IMR-90 (cell line): ENCODE data around the gene FAM20C. TPM values are rescaled to one million over a fixed set of nuclear protein-coding genes. Genes with fewer than 3 reads are reported as not detected.

ENCODE experiments used
- ATAC-seq: fragments of 200-7000 bp; cut with Tn5 transposase; 2 replicates; pipeline ENCODE4 v1.9.1; 2020; ENCODE audit warnings: low read depth, mild to moderate bottlenecking, moderate library complexity
- BruUV-seq: library from RNA; stranded (reverse); fragments of 400-500 nt; replicated peaks from 2 replicates; lab custom pipeline; 2021; lab: Mats Ljungman, UMichigan
- CTCF ChIA-PET: fragments of 300-600 bp; formaldehyde crosslinking; extraction: SDS; loops from one replicate; lab custom pipeline; 2021; ENCODE audit warnings: antibody characterized with exemption; lab: Yijun Ruan, JAX
- POLR2A ChIA-PET: fragments of 300-600 bp; sonication (Branson Sonifier 250); formaldehyde crosslinking; loops from one replicate; lab custom pipeline; 2022; ENCODE audit warnings: antibody characterized with exemption; ENCODE audit not compliant: unreplicated experiment; lab: Charles Lee
- DNase-seq: peaks from one replicate; pipeline ENCODE4 v3.0.0; 2013
- H2AFZ ChIP-seq: replicated peaks from 2 replicates; pipeline ENCODE3; 2013; ENCODE audit warnings: low read length, mild to moderate bottlenecking; ENCODE audit not compliant: poor library complexity
- H2AK5ac ChIP-seq: 2 replicates; pipeline ENCODE4 v1.6.1; 2013; ENCODE audit warnings: low read depth, low read length, inconsistent platforms
- H2AK9ac ChIP-seq: replicated peaks from 2 replicates; pipeline ENCODE3; 2013; ENCODE audit warnings: mild to moderate bottlenecking, low read depth, low read length, moderate library complexity; ENCODE audit not compliant: poor library complexity
- H2BK120ac ChIP-seq: 2 replicates; pipeline ENCODE4 v1.6.1; 2013; ENCODE audit warnings: low read depth, low read length, inconsistent platforms
- H2BK15ac ChIP-seq: 3 replicates; pipeline ENCODE4 v1.6.1; 2013; ENCODE audit warnings: low read depth, low read length, inconsistent platforms
- H2BK20ac ChIP-seq: 2 replicates; pipeline ENCODE4 v1.6.1; 2013; ENCODE audit warnings: low read depth, mild to moderate bottlenecking, inconsistent platforms, low read length, moderate library complexity
- H2BK5ac ChIP-seq: 2 replicates; pipeline ENCODE4 v1.6.1; 2013; ENCODE audit warnings: mild to moderate bottlenecking, low read depth, low read length, inconsistent platforms; ENCODE audit not compliant: poor library complexity, severe bottlenecking
- H3K14ac ChIP-seq: replicated peaks from 2 replicates; pipeline ENCODE4 v1.6.1; 2013; ENCODE audit warnings: low read depth, low read length, inconsistent platforms
- H3K18ac ChIP-seq: 2 replicates; pipeline ENCODE4 v1.6.1; 2013; ENCODE audit warnings: low read depth, low read length, control low read depth
- H3K23ac ChIP-seq: 2 replicates; pipeline ENCODE4 v1.6.1; 2013; ENCODE audit warnings: low read depth, low read length, inconsistent platforms
- H3K27ac ChIP-seq: 2 replicates; pipeline ENCODE4 v1.5.1; 2013; ENCODE audit warnings: mild to moderate bottlenecking, control low read depth, low read length; ENCODE audit not compliant: insufficient read depth
- H3K27me3 ChIP-seq: 2 replicates; pipeline ENCODE4 v1.6.1; 2013; ENCODE audit warnings: low read length; ENCODE audit not compliant: control insufficient read depth, insufficient read depth
- H3K36me3 ChIP-seq: 2 replicates; pipeline ENCODE4 v1.6.1; 2013; ENCODE audit warnings: low read length, mixed read lengths; ENCODE audit not compliant: control insufficient read depth, insufficient read depth
- H3K4ac ChIP-seq: 2 replicates; pipeline ENCODE4 v1.6.1; 2013; ENCODE audit warnings: low read depth, low read length, inconsistent platforms
- H3K4me1 ChIP-seq: 2 replicates; pipeline ENCODE4 v1.6.1; 2013; ENCODE audit warnings: low read length, mixed read lengths; ENCODE audit not compliant: control insufficient read depth, insufficient read depth
- H3K4me2 ChIP-seq: 2 replicates; pipeline ENCODE4 v1.6.1; 2013; ENCODE audit warnings: low read depth, mild to moderate bottlenecking, control low read depth, low read length, moderate library complexity
- H3K4me3 ChIP-seq: 2 replicates; pipeline ENCODE4 v1.5.1; 2013; ENCODE audit warnings: low read depth, mild to moderate bottlenecking, control low read depth, low read length, moderate library complexity; ENCODE audit not compliant: insufficient read depth
- H3K56ac ChIP-seq: 2 replicates; pipeline ENCODE4 v1.6.1; 2013; ENCODE audit warnings: low read length, inconsistent platforms; ENCODE audit not compliant: insufficient read depth; ENCODE audit errors: extremely low read depth
- H3K79me1 ChIP-seq, 2 experiments: 2 replicates each; pipeline ENCODE4 v1.6.1; 2013; ENCODE audit warnings: low read length in 2 of 2, inconsistent platforms in 1 of 2, low read depth in 1 of 2
- H3K9ac ChIP-seq: 2 replicates; pipeline ENCODE4 v1.6.1; 2013; ENCODE audit warnings: low read depth, low read length, control low read depth
- H3K9me1 ChIP-seq: 2 replicates; pipeline ENCODE4 v1.6.1; 2013; ENCODE audit warnings: low read length, inconsistent platforms; ENCODE audit not compliant: insufficient read depth
- H3K9me3 ChIP-seq: 2 replicates; pipeline ENCODE4 v1.6.1; 2013; ENCODE audit warnings: low read length; ENCODE audit not compliant: control insufficient read depth, insufficient read depth
- H4K20me1 ChIP-seq: 2 replicates; pipeline ENCODE4 v1.6.1; 2013; ENCODE audit warnings: low read length, inconsistent platforms; ENCODE audit not compliant: insufficient read depth
- H4K5ac ChIP-seq: 2 replicates; pipeline ENCODE4 v1.6.1; 2013; ENCODE audit warnings: mild to moderate bottlenecking, low read depth, low read length, control low read depth
- H4K8ac ChIP-seq, 2 experiments: 2 replicates each; pipeline ENCODE4 v1.6.1; 2013; ENCODE audit warnings: low read depth in 2 of 2, low read length in 2 of 2, control low read depth in 1 of 2, inconsistent platforms in 1 of 2
- H4K91ac ChIP-seq: 2 replicates; pipeline ENCODE4 v1.6.1; 2013; ENCODE audit warnings: low read depth, low read length, inconsistent platforms; ENCODE audit not compliant: insufficient read depth
- BHLHE40 ChIP-seq: fragments of 150-350 bp; IDR thresholded peaks from 2 replicates; pipeline ENCODE4 v1.6.1; 2016; ENCODE audit warnings: mild to moderate bottlenecking, low read depth, low read length
- MAFK ChIP-seq: IDR thresholded peaks from 2 replicates; pipeline ENCODE4 v1.6.1; 2012; ENCODE audit warnings: low read depth, low read length, improper control_type of control experiment
- MAZ ChIP-seq: IDR thresholded peaks from 2 replicates; pipeline ENCODE4 v1.6.1; 2012; ENCODE audit warnings: low read depth, mild to moderate bottlenecking, low read length, improper control_type of control experiment, moderate library complexity, borderline replicate concordance
- MXI1 ChIP-seq: IDR thresholded peaks from 2 replicates; pipeline ENCODE4 v1.6.1; 2012; ENCODE audit warnings: low read depth, mild to moderate bottlenecking, low read length, moderate library complexity, borderline replicate concordance
- POLR2A ChIP-seq: IDR thresholded peaks from 2 replicates; pipeline ENCODE4 v1.6.1; 2012; ENCODE audit warnings: mild to moderate bottlenecking, low read depth, low read length
- RFX5 ChIP-seq: IDR thresholded peaks from 2 replicates; pipeline ENCODE4 v1.8.0; 2012; ENCODE audit warnings: low read depth, mild to moderate bottlenecking, low read length, moderate library complexity
- USF2 ChIP-seq: fragments of 150-350 bp; IDR thresholded peaks from 2 replicates; pipeline ENCODE4 v1.6.1; 2017; ENCODE audit warnings: mild to moderate bottlenecking, antibody characterized with exemption, low read length, low read depth
- WGBS, 2 experiments: methylation state at CpG; one replicate each; pipeline versions ENCODE4 v1.1.5 to v1.1.7; 2013; ENCODE audit warnings: missing lambda C conversion rate in 2 of 2; ENCODE audit not compliant: insufficient read length in 1 of 2; ENCODE audit errors: extremely low coverage in 2 of 2; 5-methylcytosine and 5-hydroxymethylcytosine counted together
- dilution Hi-C: fragments of 300-500 bp; cut with HindIII; formaldehyde crosslinking; loops from one replicate; pipeline ENCODE4 v1.14.3; 2018; ENCODE audit warnings: low sequenced_read_pairs; ENCODE audit not compliant: unreplicated experiment
- in situ Hi-C: fragments of 300-500 bp; cut with MboI; formaldehyde crosslinking; loops from 3 replicates; pipeline ENCODE4 v1.14.3; 2019; ENCODE audit warnings: low sequenced_read_pairs, inconsistent platforms, mixed read lengths
- intact Hi-C: fragments of 100-400 bp; cut with micrococcal nuclease; formaldehyde crosslinking; loops from 2 replicates; pipeline ENCODE4 v1.10.0; 2022
- polyA plus RNA-seq, 3 experiments: library from polyadenylated mRNA; depleted of rRNA; stranded (reverse); fragments of >200 nt; gene quantifications; 2 replicates each; pipeline ENCODE4 v1.2.3, GENCODE V29; 2012; ENCODE audit warnings: low replicate concordance in 1 of 3
- total RNA-seq: library from RNA; depleted of rRNA; stranded (reverse); fragments of >200 nt; gene quantifications from 2 replicates; pipeline ENCODE4 v1.2.3, GENCODE V29; 2012
- TF ChIP-seq, protein P1 (sequence below): fragments of 150-350 bp; IDR thresholded peaks from 2 replicates; pipeline ENCODE4 v1.6.1; 2016; ENCODE audit warnings: low read depth, mild to moderate bottlenecking, low read length, moderate library complexity, borderline replicate concordance
- TF ChIP-seq, protein P2 (sequence below): conservative IDR thresholded peaks from 2 replicates; pipeline ENCODE4 v1.5.1; 2012; ENCODE audit warnings: mild to moderate bottlenecking, low read depth, low read length, improper control_type of control experiment

FAM20C gene
- total and polyA plus RNA-seq, 2 of the 4 experiments (the other 2 are of a cell fraction), result 7.7 to 36.6 TPM

GRCh38 chr7:278081-278480 lies 85.7 kb downstream of the FAM20C start:
- Histone ChIP-seq H3K27me3 (peaks cover 18% of the 10 kb centered on the region), H2AK9ac (no peak overlapping the region), H4K5ac (no peak overlapping the region), H3K4me2 (no peak overlapping the region), H4K91ac (no peak overlapping the region), H2AFZ (no peak overlapping the region), H2BK15ac (no peak overlapping the region), H3K9me1 (no peaks in the 10 kb centered on the region), H3K4me3 (no peak overlapping the region), H3K9ac (no peak overlapping the region), H3K14ac (no peak overlapping the region), H2BK20ac (no peak overlapping the region), H2BK5ac (no peak overlapping the region), H2AK5ac (no peak overlapping the region), H3K23ac (no peak overlapping the region), H3K27ac (no peak overlapping the region), H3K56ac (no peak overlapping the region), H3K4me1 (no peaks in the 10 kb centered on the region), H3K36me3 (no peaks in the 10 kb centered on the region), H4K8ac (no peak overlapping the region), H3K18ac (no peak overlapping the region), H3K4ac (no peak overlapping the region), H3K79me1 (no peaks in the 10 kb centered on the region), H2BK120ac (no peak overlapping the region), H3K9me3 (peaks cover 22% of the 10 kb centered on the region), H4K20me1 (no peaks in the 10 kb centered on the region)
- 100% methylated on average over 2 of the region's 5 CpGs; no CpG with 5 or more reads in 1 of the 2 experiments for WGBS, 2 experiments
- DNase-seq (no peak), ATAC-seq (no peak)
- TF ChIP-seq MXI1, result no peak
- no peak for TF ChIP-seq POLR2A
- TF ChIP-seq BHLHE40, result no peak
- TF ChIP-seq, protein P1, sequence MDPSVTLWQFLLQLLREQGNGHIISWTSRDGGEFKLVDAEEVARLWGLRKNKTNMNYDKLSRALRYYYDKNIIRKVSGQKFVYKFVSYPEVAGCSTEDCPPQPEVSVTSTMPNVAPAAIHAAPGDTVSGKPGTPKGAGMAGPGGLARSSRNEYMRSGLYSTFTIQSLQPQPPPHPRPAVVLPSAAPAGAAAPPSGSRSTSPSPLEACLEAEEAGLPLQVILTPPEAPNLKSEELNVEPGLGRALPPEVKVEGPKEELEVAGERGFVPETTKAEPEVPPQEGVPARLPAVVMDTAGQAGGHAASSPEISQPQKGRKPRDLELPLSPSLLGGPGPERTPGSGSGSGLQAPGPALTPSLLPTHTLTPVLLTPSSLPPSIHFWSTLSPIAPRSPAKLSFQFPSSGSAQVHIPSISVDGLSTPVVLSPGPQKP, result no peak
- TF ChIP-seq MAFK, result no peak
- TF ChIP-seq, protein P2, sequence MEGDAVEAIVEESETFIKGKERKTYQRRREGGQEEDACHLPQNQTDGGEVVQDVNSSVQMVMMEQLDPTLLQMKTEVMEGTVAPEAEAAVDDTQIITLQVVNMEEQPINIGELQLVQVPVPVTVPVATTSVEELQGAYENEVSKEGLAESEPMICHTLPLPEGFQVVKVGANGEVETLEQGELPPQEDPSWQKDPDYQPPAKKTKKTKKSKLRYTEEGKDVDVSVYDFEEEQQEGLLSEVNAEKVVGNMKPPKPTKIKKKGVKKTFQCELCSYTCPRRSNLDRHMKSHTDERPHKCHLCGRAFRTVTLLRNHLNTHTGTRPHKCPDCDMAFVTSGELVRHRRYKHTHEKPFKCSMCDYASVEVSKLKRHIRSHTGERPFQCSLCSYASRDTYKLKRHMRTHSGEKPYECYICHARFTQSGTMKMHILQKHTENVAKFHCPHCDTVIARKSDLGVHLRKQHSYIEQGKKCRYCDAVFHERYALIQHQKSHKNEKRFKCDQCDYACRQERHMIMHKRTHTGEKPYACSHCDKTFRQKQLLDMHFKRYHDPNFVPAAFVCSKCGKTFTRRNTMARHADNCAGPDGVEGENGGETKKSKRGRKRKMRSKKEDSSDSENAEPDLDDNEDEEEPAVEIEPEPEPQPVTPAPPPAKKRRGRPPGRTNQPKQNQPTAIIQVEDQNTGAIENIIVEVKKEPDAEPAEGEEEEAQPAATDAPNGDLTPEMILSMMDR, result no peak
- TF ChIP-seq USF2, result no peak
- no peak for TF ChIP-seq RFX5
- no peak for TF ChIP-seq MAZ
- intact Hi-C loops (no loop called here), dilution Hi-C loops (no loop called here), in situ Hi-C loops (no loop called here)
- ChIA-PET CTCF (no interaction called here), POLR2A (interaction anchor here (0.5 kb wide), 1 partner anchor 35 kb away, joined by 3 read pairs; no protein-coding TSS in a partner anchor)
- no TSS peak for BruUV-seq
